DOHH2 (cell line): Measurements from ENCODE around the gene HLA-G.

ENCODE experiments used
- H3F3A ChIP-seq: fragments of 200-600 bp; sonication (generic), shearing (Covaris generic); 2 replicates; pipeline ENCODE4 v1.6.0; 2016; ENCODE audit warnings: antibody characterized with exemption, mild to moderate bottlenecking; ENCODE audit not compliant: control insufficient read depth, insufficient read depth
- H3K27ac ChIP-seq: fragments of 200-600 bp; sonication (generic); 2 replicates; pipeline ENCODE4 v1.5.1; 2014; ENCODE audit warnings: low read depth, mild to moderate bottlenecking, low read length, moderate library complexity
- H3K27me3 ChIP-seq: fragments of 200-600 bp; sonication (generic); 2 replicates; pipeline ENCODE4 v1.6.1; 2014; ENCODE audit warnings: mild to moderate bottlenecking, low read length, mixed read lengths; ENCODE audit not compliant: control insufficient read depth
- H3K36me3 ChIP-seq: fragments of 200-600 bp; sonication (generic); 2 replicates; pipeline ENCODE4 v1.6.1; 2014; ENCODE audit warnings: mild to moderate bottlenecking, low read length, moderate library complexity, mixed read lengths; ENCODE audit not compliant: control insufficient read depth
- H3K4me1 ChIP-seq: fragments of 200-600 bp; sonication (generic); 2 replicates; pipeline ENCODE4 v1.6.1; 2014; ENCODE audit warnings: mild to moderate bottlenecking, low read length, mixed read lengths; ENCODE audit not compliant: control insufficient read depth
- H3K4me2 ChIP-seq: fragments of 200-600 bp; sonication (generic); 2 replicates; pipeline ENCODE4 v1.6.0; 2014; ENCODE audit warnings: mild to moderate bottlenecking, low read length, moderate library complexity
- H3K4me3 ChIP-seq: fragments of 200-600 bp; sonication (generic); 2 replicates; pipeline ENCODE4 v1.5.1; 2014; ENCODE audit warnings: mild to moderate bottlenecking, low read length, mixed read lengths
- H3K79me2 ChIP-seq: fragments of 200-600 bp; sonication (generic); 2 replicates; pipeline ENCODE4 v1.6.1; 2014; ENCODE audit warnings: mild to moderate bottlenecking, low read length, mixed read lengths; ENCODE audit not compliant: control insufficient read depth
- H3K9me2 ChIP-seq: fragments of 200-600 bp; sonication (generic); replicated peaks from 2 replicates; pipeline ENCODE4 v1.6.1; 2014; ENCODE audit warnings: mild to moderate bottlenecking, low read length, mixed read lengths; ENCODE audit not compliant: control insufficient read depth
- H3K9me3 ChIP-seq: fragments of 200-600 bp; sonication (generic); 2 replicates; pipeline ENCODE4 v1.6.1; 2014; ENCODE audit warnings: antibody characterized with exemption, low read length, mixed read lengths; ENCODE audit not compliant: control insufficient read depth, insufficient read depth
- H4K20me1 ChIP-seq: fragments of 200-600 bp; sonication (generic); 2 replicates; pipeline ENCODE4 v1.6.0; 2014; ENCODE audit warnings: low read depth, mild to moderate bottlenecking, antibody characterized with exemption, low read length, moderate library complexity; ENCODE audit not compliant: control insufficient read depth, insufficient read depth
- CTCF ChIP-seq: fragments of 200-600 bp; sonication (generic); IDR thresholded peaks from one replicate; pipeline ENCODE4 v1.5.1; 2014; ENCODE audit warnings: antibody characterized with exemption, mild to moderate bottlenecking, low read depth, low read length; ENCODE audit not compliant: poor library complexity, severe bottlenecking
- EZH2phosphoT487 ChIP-seq: fragments of 200-600 bp; sonication (generic); IDR thresholded peaks from 2 replicates; pipeline ENCODE4 v1.6.1; 2017; ENCODE audit warnings: borderline replicate concordance, mild to moderate bottlenecking, antibody characterized with exemption, low read length, moderate library complexity, mixed read lengths

The HLA-G gene

GRCh38 chr6:29814379-29815117 is 13.1 kb upstream of the HLA-G start:
- H3F3A ChIP-seq, result no peaks in the 10 kb centered on the region
- H3K9me2 ChIP-seq, result no peaks in the 10 kb centered on the region
- no peaks in the 10 kb centered on the region for H4K20me1 ChIP-seq
- no peaks in the 10 kb centered on the region for H3K27me3 ChIP-seq
- H3K4me2 ChIP-seq, result no peak overlapping the region
- no peak for TF ChIP-seq CTCF
- TF ChIP-seq EZH2phosphoT487, result no peak
- H3K36me3 ChIP-seq, result no peaks in the 10 kb centered on the region
- no peak overlapping the region for H3K27ac ChIP-seq
- H3K4me3 ChIP-seq, result no peak overlapping the region
- no peaks in the 10 kb centered on the region for H3K79me2 ChIP-seq
- no peaks in the 10 kb centered on the region for H3K4me1 ChIP-seq
- H3K9me3 ChIP-seq, result no peaks in the 10 kb centered on the region

DNA sequence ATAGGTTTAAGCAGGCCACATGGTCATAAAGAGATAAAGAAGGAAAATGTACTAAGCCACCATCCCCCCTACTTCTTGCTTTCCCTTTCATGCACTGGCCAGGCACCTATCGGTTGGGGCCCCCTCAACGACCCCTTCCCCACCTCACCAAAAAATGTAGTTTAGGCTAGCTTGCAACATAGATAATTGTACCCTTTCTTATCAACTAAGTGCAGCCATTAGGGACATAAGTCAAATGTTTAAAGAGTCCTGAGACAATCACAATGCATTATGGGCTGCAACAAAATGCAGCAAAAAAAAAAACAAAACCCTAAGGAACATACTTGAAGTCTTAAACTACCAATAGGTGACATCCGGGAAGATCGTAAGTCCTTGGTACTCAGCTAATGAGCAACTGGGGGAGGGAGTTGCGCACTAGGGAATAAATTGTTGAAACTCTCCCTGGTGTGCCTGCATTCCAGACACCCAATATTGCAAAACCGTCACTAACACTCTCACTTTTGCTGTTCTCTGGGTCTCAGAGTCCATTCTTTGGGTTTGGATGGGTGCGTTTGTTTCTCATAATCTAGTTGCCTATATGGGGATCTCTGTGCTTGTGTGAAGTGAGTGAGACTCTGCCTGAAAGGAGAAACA is 12.4 kb upstream of the HLA-G start:
- TF ChIP-seq EZH2phosphoT487 (no peak), CTCF (no peak)
- H3K4me3 ChIP-seq, result no peak overlapping the region
- H3K4me2 ChIP-seq, result no peak overlapping the region
- H3K27ac ChIP-seq, result no peak overlapping the region
- H3K36me3 ChIP-seq, result no peaks in the 10 kb centered on the region
- H3K27me3 ChIP-seq, result no peaks in the 10 kb centered on the region
- no peaks in the 10 kb centered on the region for H3K79me2 ChIP-seq
- H4K20me1 ChIP-seq, result no peaks in the 10 kb centered on the region
- H3F3A ChIP-seq, result no peaks in the 10 kb centered on the region
- no peaks in the 10 kb centered on the region for H3K9me2 ChIP-seq
- H3K9me3 ChIP-seq, result no peaks in the 10 kb centered on the region
- H3K4me1 ChIP-seq, result no peaks in the 10 kb centered on the region

DNA sequence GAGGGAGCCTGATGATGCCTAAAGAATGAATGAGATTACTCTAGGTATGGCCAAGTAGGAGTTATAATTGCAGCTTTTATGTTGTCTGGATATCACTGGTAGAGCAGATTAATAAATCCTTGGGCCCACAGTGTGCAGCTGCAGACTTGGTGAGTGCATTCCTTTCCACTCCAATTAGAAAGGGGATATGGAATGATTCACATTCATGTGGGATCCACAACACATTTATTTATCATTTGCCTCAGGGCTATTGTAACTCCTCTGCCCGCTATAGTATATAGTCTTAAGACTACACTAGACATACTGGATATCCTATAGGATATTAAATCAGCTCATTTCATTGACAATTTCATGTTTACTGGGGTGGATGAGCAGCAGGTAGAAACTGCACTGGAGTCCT is 11.6 kb upstream of the HLA-G start:
- no peaks in the 10 kb centered on the region for H3K36me3 ChIP-seq
- no peaks in the 10 kb centered on the region for H4K20me1 ChIP-seq
- H3K4me3 ChIP-seq, result no peak overlapping the region
- H3K4me2 ChIP-seq, result no peak overlapping the region
- TF ChIP-seq EZH2phosphoT487, result no peak
- TF ChIP-seq CTCF, result no peak
- H3F3A ChIP-seq, result no peaks in the 10 kb centered on the region
- no peaks in the 10 kb centered on the region for H3K9me3 ChIP-seq
- no peaks in the 10 kb centered on the region for H3K4me1 ChIP-seq
- peaks cover 3% of the 10 kb centered on the region; the same call in 1 of the 2 replicates for H3K27me3 ChIP-seq
- H3K79me2 ChIP-seq, result no peaks in the 10 kb centered on the region
- H3K27ac ChIP-seq, result no peak overlapping the region
- no peaks in the 10 kb centered on the region for H3K9me2 ChIP-seq
